HG03469 (cell line): ENCODE data around the gene VPS35L.
"Not testable (repeated sequence)": the region's sequence is repeated elsewhere in the genome, so short reads cannot be mapped to it uniquely, and the experiment has no call there.

ENCODE experiments used
- ATAC-seq: cut with Tn5 transposase; IDR thresholded peaks from one replicate; pipeline ENCODE4 v1.9.1; 2021; ENCODE audit warnings: mild to moderate bottlenecking, moderate library complexity, moderate number of reproducible peaks; ENCODE audit not compliant: unreplicated experiment

VPS35L gene

GRCh38 chr16:19644877-19645276 is 89.4 kb downstream of the VPS35L start:
- ATAC-seq, result no peak

GRCh38 chr16:19645557-19645981 is 90.1 kb downstream of the VPS35L start:
- ATAC-seq, result no peak

DNA sequence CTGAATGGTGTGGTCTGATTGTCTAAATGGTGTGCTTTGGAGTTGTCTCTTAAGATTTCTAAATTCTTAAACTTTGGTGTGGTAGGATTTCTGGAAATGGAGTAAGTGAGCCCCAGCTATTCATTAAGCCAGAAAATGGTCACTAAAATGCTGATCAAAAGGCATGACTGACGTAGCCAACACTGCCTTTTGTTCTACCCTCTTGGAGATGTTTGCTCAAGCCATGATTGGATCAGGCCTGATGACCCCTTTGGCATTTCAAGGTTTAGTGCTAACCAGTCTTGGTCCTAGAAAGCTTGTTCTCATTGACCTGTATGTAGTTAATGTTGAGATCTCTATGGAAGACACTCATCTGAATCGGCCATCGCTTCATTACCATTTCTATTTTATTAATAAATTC is 94.5 kb downstream of the VPS35L start:
- ATAC-seq, result no peak

- no peak for ATAC-seq
Observed at GRCh38 chr16:19654147-19654546, 98.6 kb downstream of the VPS35L start.

DNA sequence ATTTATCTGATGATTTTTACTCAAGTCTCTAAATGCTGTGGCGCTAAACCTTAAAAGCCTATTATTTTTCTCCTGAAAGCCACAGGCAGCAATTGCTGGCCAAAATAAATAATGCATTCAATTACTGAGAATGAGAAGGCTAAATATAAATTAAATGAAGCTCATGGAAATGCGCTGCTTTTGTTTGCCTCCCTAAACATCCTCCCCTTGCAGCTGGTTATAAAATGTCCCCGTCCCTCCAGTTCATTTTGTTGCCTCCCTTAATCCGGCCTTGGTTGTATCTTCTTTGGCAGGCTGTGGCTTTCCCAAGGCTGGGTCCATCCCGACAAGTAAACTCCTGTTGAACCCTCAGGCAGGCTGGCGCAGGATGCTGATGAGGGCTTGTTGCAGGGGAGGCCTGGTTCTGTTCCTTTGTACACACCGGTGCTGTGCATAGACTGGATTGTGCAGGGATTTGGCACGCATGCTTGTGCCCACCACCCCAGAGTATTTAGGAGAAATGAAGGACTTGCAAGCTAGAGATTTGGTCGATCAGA is 99.8 kb downstream of the VPS35L start:
- no peak for ATAC-seq

DNA sequence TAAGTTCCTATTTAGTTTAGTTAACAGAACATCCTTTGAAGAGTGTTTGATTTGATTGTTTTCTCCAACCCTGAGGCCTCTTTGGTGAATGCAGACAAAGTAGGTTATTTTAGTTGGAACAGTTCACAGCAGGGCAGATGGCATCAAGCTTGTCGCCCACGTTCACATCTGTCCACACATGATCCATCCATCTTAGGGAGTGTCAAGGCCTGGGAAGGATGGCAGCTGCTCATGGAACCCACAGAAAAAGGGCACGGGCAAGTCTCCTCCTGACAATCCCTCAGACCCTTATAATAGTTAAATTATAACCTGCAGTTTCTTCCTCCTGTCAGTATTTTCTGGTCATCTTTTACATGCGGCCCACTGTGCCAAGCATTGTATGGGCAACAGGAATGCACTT is 102.3 kb downstream of the VPS35L start:
- ATAC-seq, result no peak

- ATAC-seq, result no peak
Observed at GRCh38 chr16:19659554-19659953, 104.1 kb downstream of the VPS35L start.

DNA sequence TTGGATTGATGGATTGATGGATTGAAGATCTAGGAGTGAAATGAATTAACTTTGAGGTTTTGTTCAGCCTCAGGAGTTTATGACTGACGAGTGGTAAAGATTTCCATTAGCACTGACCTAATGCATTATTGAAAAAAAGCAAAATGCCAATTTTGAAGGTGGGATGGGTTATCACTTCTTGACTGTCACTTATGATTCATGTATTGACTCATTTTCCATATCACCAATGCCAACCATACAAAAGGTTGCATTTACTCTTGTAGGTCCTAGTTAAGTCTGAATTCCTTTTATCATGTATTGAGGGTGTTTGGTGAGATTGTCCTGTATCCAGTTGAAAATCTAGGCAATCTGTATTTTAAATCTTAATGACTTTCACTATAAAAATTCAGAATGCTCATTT is 104.9 kb downstream of the VPS35L start:
- ATAC-seq, result no peak

GRCh38 chr16:19662351-19662750 is 106.8 kb downstream of the VPS35L start:
- no peak for ATAC-seq

- ATAC-seq, result no peak
Observed at GRCh38 chr16:19664166-19664565, 108.7 kb downstream of the VPS35L start.

DNA sequence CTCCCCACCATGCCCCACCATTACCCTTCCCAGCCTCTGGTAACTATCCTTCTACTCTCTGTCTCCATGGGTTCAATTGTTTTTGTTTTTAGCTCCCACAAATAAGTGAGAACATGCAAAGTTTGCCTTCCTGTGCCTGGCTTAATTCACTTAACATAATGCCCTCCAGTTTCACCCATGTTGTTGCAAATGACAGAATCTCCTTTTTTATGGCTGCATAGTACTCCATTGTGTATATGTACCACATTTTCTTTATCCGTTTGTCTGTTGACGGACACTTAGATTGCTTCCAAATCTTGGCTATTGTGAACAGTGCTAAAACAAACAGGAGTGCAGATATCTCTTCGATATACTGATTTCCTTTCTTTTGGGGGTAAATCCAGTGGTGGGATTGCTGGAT is 109.8 kb downstream of the VPS35L start:
- ATAC-seq, result not testable (repeated sequence)

- no peak for ATAC-seq
Observed at GRCh38 chr16:19666477-19666876, 111.0 kb downstream of the VPS35L start.

- no peak for ATAC-seq
Observed at GRCh38 chr16:19672378-19672777, 116.9 kb downstream of the VPS35L start.

DNA sequence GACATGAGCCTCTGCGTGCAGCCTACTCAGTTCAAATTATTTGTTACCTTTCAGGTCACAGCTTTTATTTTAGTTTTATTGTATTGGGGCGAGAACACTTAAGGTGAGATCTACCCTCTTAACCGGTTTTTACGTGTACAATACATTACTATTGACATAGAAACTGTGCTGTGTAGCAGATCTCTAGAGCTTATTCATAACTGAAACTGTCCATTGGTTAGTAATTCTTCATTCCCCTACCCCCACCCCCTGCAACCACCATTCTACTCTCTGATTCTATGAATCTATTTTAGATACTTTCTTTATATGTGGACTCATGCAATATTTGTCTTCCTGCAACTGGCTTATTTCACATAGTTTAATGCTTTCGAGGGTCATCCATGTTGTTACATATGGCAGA is 119.0 kb downstream of the VPS35L start:
- no peak for ATAC-seq

GRCh38 chr16:19677402-19677801 is 121.9 kb downstream of the VPS35L start:
- no peak for ATAC-seq

DNA sequence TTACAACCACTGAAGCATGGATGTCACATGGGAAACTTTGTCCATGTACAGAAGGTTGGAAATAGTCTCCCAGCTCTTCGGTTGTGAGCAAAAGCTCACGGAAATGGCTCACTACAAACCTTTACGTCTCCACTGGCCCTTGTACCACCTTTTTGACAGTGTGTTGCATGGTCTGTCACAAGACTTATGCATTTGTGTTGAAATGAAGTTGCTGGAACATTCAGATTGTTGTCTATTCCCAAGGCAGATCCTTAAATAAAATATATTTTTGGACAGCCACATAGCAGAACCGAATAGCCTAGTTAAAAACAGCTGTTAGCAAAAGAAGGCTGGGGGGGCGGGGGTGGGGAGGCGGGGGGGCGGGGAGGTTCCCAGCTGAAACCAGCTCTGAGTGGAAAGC is 123.3 kb downstream of the VPS35L start:
- ATAC-seq, result no peak

DNA sequence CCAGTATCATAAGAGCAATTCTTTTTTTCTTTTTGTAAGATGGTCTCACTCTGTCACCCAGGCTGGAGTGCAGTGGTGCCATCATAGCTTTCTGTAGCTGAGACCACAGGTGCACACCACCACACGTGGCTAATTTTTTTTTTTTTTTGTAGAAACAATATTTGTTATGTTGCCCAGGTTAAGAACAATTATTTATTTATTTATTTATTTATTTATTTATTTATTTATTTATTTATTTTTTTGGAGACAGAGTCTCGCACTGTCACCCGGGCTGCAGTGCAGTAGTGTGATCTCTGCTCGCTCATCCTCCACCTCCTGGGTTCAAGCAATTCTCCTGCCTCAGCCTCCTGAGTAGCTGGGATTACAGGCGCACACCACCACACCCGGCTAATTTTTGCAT is 123.8 kb downstream of the VPS35L start:
- ATAC-seq, result not testable (repeated sequence)

DNA sequence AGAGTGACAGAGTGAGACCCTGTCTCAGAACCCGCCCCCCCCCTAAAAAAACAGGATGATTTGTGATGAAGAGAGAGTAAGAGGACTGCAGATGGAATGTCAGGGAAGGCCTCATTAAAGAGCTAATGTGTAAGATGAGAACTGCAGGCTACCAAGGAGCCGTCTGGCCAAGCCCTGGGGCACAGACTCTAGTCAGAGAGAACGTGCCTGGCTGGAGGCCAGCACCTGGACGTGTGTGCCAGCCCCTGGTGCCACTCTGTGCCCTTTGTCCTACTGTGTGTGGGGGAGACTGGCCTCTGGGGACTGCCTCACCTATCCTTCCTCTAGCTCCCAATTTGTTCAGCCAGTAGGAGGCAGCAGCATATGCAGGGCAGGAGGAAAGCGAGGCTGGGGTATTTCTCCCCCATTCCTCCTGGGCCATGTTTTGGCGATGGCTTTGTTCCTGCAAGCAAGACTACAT is 125.4 kb downstream of the VPS35L start:
- ATAC-seq, result no peak

DNA sequence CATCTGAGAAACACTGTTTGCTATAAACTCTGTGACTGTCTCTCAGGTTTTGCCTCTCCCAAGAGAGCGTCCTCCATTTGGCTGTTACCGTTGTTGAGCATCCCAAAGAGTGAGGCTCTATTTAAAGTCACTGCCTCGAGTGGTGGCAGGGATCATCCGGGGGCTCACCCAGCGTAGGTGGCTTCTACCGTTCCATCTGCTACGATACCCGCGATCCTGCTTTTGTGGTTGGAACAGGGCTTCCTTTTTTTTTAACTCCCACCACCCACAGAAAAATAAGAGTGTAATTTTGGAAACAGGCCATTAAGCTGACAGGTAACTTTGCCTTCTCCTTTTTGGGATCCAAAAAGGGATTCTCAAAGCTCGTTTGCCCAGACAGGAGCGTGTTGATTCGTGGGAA is 126.1 kb downstream of the VPS35L start:
- no peak for ATAC-seq

DNA sequence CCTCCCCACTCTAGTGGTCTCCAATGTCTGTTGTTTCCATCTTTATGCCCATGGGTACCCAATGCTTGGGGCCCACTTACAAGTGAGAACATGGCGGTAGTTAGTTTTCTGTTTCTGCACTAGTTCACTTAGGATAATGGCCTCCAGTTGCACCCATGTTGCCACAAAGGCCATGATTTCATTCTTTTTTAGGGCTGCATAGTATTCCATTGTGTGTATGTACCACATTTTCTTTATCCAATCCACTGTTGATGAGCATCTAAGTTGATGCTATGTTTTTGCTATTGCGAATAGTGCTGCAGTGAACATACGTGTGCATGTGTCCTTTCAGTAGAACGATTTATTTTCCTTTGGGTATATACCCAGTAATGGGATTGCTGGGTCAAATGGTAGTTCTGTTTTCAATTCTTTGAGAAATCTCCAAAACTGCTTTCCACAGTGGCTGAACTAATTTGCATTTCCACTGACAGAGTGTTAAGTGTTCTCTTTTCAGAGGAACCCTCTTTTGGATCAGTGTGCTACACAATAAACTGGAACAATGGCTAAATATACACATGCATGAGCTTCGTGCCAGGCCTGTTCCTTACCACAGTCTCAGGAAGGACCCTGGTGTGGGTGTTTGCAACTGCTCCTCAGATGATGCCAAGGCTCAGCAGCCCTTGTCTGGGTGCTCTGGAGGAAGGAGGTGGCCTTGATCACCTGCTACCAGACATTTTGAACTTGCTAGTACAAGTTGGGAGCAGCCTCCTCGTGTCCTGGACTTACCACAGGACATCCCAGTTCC is 128.1 kb downstream of the VPS35L start:
- no peak for ATAC-seq

DNA sequence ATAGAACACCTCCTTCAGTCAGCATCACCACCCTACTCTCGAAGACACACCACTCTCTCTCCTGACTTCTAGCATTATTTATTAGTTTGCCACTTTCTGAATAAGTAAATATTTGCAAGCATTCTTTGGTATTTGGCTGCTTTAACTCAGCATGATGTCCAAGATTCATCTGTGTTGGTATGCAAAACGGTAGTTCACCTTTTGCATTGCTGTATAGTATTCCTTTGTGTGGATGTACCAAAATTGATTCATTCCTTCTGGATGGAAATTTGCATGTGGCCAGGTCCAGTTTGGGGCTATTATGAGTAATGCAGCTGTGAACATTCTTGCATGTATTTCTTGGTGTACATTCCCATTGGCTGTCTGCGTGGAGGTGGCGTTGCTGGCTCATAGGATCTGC is 129.7 kb downstream of the VPS35L start:
- no peak for ATAC-seq

GRCh38 chr16:19687279-19687678 is 131.8 kb downstream of the VPS35L start:
- no peak for ATAC-seq
